Ishikawa (cell line): ENCODE measurements around the gene C11orf24.

Experiments used
- EGR1 ChIP-seq: IDR thresholded peaks from 2 replicates; pipeline ENCODE4 v1.6.1; 2012
- EP300 ChIP-seq: IDR thresholded peaks from 2 replicates; pipeline ENCODE4 v1.6.1; 2012; ENCODE audit warnings: borderline replicate concordance
- FOXM1 ChIP-seq: IDR thresholded peaks from 2 replicates; pipeline ENCODE4 v1.6.1; 2012; ENCODE audit warnings: low read depth, borderline replicate concordance
- NFIC ChIP-seq: IDR thresholded peaks from 2 replicates; pipeline ENCODE4 v1.6.1; 2012
- RAD21 ChIP-seq: IDR thresholded peaks from 2 replicates; pipeline ENCODE4 v1.6.1; 2012; ENCODE audit warnings: low read depth
- TCF12 ChIP-seq: IDR thresholded peaks from 2 replicates; pipeline ENCODE4 v1.6.1; 2012; ENCODE audit warnings: low read depth
- YY1 ChIP-seq: IDR thresholded peaks from 2 replicates; pipeline ENCODE4 v1.6.1; 2012; ENCODE audit warnings: low read depth
- TF ChIP-seq, protein P1 (sequence below): IDR thresholded peaks from 2 replicates; pipeline ENCODE4 v1.6.1; 2012
- TF ChIP-seq, protein P2 (sequence below): IDR thresholded peaks from 2 replicates; pipeline ENCODE4 v1.6.1; 2012; ENCODE audit warnings: low read depth, mild to moderate bottlenecking
- TF ChIP-seq, protein P3 (sequence below): IDR thresholded peaks from 2 replicates; pipeline ENCODE4 v1.6.1; 2012

DNA sequence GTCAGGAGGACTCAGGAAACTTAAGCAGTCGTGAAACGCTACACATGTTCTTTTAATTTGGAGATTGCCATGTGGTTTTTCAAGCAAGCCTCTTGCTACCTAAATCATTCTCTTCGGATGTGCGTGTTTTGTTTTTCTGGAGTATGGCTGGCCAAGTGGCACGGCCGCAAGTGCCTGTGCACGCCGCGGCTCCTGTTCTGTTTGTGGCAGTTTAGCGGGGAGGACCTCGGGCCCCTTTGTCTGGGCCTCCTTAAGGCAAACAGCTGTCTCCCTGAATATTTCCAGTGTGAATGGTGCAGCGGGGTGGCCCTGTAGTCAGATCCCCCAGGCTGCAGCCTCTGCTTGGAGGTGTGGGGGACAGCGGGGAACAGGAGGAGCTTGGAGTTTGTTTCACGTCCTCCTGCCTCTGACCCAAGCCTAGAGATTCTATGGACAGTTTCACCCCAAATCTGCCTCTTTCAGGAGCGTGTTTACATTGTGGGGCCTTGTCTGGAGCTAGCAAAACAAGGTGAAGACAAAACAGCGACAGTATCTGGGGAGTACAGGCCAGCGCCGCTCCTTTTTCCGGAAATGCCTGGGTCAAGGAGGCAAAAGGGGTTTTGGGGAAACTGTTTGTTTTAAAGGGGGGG lies 41.9 kb upstream of the C11orf24 start:
- TF ChIP-seq, protein P1, sequence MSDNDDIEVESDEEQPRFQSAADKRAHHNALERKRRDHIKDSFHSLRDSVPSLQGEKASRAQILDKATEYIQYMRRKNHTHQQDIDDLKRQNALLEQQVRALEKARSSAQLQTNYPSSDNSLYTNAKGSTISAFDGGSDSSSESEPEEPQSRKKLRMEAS = no peak; the same call in 1 of the 2 replicates
- TF ChIP-seq YY1 (no peak), EP300 (no peak), RAD21 (no peak), FOXM1 (no peak), NFIC (no peak), EGR1 (no peak), TCF12 (no peak)
- TF ChIP-seq, protein P2, sequence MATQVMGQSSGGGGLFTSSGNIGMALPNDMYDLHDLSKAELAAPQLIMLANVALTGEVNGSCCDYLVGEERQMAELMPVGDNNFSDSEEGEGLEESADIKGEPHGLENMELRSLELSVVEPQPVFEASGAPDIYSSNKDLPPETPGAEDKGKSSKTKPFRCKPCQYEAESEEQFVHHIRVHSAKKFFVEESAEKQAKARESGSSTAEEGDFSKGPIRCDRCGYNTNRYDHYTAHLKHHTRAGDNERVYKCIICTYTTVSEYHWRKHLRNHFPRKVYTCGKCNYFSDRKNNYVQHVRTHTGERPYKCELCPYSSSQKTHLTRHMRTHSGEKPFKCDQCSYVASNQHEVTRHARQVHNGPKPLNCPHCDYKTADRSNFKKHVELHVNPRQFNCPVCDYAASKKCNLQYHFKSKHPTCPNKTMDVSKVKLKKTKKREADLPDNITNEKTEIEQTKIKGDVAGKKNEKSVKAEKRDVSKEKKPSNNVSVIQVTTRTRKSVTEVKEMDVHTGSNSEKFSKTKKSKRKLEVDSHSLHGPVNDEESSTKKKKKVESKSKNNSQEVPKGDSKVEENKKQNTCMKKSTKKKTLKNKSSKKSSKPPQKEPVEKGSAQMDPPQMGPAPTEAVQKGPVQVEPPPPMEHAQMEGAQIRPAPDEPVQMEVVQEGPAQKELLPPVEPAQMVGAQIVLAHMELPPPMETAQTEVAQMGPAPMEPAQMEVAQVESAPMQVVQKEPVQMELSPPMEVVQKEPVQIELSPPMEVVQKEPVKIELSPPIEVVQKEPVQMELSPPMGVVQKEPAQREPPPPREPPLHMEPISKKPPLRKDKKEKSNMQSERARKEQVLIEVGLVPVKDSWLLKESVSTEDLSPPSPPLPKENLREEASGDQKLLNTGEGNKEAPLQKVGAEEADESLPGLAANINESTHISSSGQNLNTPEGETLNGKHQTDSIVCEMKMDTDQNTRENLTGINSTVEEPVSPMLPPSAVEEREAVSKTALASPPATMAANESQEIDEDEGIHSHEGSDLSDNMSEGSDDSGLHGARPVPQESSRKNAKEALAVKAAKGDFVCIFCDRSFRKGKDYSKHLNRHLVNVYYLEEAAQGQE = no peak
- TF ChIP-seq, protein P3, sequence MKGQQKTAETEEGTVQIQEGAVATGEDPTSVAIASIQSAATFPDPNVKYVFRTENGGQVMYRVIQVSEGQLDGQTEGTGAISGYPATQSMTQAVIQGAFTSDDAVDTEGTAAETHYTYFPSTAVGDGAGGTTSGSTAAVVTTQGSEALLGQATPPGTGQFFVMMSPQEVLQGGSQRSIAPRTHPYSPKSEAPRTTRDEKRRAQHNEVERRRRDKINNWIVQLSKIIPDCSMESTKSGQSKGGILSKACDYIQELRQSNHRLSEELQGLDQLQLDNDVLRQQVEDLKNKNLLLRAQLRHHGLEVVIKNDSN = no peak
